NCI-H510A (cell line): ENCODE results near the gene BMI1.
"Not testable (repeated sequence)": the region's sequence is repeated elsewhere in the genome, so short reads cannot be mapped to it uniquely, and the experiment has no call there.

Source experiments
- DNase-seq: peaks from one replicate; lab custom pipeline; 2025; lab: John Stamatoyannopoulos, UW

The BMI1 gene

DNA sequence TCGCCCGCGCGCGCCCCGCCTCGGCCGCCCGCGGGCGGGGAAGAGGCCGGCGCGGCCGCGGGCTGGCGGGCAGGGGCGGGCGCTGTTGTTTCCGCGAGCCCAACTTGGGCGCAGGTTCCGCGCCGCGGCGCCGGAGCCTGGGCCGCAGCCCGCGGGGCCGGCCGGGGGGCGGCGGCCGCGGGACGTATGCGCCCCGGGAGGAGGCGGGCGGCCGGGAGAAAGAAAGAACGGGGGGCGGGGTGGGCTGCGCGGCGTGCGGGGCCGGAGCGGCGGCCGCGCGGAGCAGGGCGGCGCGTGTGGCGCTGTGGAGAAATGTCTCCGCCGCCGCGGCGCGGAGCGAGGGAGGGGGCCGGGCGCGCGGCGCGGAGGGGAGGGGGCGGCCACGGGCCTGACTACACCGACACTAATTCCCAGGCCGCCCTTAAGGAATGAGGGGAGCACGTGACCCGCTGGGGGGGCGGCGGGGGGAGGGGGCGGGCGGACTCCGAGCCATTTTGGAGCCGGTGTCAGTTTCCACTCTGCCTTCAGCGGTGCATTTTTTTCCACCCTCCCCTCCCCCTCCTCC, at the start of gene BMI1:
BMI1 (plus strand) TSS at position 509 of the 565 bp plus-strand sequence. CDS start 5,351 bp downstream, outside the sequence.
- peak; percentile 53 for DNase-seq

DNA sequence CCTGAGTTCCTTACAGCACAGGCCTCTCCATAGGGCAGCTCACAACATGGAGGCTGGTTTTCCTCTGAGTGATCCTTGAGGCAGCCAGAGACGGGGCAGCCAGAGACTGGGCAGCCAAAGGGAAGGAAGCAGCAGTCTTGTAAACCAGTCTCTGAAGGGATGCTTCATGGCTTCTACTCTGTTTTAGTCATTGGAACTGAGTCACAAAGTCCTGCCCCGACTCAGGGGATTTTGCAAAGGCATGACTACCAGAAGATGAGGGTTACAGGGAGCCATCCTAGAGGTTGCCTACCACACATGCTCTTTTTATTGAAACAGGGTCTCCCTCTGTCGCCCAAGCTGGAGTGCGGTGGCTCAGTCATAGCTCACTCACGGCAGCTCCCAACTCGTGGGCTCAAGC, 49.1 kb upstream of the BMI1 start:
- no peak for DNase-seq

DNA sequence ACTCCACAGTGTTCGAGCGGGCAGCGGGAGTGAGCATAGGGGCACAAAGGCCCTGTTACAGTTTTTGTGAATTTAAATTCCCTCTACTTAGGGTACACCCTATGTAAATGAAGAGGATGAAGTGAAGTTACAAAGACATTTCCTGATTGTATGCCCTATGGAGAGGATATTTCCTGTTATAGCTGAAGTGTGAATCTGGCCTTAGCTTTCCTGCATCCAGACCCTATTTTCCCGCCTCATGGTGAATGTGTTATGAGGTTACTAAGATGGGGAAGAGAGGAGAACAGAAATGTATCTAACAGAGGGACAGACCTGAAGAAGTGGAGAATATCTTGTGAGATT, 42.5 kb upstream of the BMI1 start:
- DNase-seq = no peak

DNA sequence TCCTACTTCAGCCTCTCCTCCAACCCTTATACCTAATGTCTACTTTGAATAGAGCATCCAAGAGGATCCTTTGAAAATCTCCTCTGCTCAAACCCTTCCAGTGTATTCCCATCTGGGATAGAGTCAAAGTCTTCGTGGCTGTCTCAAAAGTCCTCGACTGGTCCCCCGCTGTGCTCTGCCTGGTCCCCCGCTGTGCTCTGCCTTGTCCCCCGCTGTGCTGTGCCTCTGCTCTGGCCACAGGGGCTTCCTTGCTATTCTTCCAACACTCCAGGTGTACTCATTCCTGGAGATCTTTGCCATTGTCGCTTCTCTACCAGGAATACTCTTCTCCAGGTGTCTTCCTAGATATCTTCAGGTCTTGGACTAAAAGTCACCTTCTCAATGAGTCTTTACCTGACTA, 40.8 kb upstream of the BMI1 start:
- DNase-seq = no peak

DNA sequence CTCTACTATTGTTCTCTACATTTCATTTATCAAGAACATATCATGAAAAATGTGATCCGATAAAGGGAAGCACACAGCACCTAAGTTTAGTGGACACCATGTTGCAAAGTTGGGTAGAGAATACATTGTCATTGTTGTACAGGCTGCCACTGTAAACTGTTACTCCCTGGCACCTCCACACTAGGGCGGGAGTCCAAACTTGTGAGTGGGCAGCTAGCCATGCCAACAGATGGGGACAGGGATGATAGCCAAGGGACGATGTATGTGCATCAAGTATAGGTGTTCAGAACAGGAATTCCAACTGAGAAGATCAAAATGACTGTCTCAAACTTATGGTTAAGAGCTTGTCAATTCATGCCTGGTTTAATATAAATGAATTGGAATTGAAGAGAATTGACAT, 35.8 kb upstream of the BMI1 start:
- no peak for DNase-seq

DNA sequence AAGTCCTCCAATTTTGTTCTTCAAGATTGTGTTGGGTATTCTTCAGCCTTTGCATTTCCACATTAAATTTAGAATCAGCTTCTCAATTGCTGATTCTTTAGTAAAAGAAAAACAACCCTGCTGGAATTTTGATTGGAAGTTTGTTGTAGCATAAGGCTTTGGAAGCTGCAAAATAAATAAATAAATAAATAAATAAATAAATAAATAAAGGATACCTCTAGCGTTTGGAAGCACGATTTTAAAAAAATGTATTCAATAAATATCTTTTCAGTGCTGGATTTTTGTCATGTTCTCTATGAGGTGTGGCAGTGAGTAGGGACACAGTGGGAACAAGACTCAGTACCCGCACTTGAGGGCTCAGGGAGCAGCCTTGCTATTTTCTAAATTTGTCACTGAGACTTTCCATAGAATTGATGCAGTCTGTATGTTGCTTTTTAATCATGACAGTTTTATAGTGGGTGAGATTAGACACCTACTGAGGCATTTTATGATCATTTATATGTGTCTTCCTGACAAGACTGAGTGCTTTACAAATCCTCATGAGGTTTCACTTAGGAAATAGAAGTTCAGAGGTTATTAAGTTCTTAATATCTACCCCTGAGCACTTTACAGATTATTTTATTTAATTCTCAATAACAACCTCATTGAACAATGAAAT, 27.0 kb upstream of the BMI1 start:
- DNase-seq = no peak

DNA sequence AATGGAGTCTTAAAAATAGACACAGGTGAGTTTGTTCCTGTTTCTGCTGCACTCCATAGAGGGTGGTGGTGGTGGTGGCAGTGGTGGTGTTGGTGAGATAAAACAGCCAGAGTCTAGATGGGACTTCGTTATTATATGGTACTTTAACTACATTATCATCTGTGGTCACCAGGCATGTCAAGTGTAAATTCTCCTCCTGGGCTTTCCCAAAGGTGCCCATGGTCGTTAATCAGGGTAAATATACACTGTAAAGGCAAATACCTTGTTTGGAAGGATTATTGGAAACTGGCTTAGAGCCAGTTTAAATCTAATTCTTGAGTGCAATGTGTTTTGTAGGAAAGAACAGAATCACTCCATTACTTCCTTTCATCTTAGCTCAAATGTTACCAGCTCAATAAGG, 26.2 kb upstream of the BMI1 start:
- DNase-seq = no peak

DNA sequence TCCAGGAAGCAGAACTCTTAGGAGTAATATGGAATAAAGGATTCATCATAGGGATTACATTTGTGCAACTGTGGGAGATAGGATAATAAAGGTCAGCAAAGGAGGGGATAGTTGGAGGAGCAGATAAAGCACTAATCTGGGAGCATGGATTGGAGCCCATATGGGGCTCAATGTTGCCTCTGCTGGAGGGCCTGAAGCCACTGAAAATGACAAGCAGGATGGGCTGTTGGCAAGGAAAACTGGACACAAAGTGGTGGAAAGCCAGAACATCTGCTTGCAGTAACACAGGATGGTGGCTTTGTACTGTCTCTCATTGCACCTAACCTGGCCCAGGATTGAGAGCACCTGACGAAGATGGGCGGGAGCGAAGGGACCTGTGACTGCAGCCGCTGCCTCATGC, 19.7 kb upstream of the BMI1 start:
- no peak for DNase-seq

DNA sequence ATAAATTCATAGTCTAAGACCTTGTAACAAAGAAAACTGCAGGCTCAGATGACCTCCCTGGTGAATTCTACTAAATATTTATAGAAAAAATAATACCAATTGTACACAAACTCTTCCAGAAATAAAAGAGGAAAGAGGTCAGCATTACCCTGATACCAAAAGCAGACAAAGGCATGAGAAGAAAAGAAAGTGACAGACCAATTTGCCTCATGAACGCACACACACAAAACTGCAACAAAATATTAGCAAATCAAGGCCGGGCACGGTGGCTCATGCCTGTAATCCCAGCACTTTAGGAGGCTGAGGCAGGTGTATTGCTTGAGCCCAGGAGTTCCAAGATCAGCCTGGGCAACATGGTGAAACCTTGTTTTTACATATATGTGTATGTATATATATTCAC, 17.4 kb upstream of the BMI1 start:
- no peak for DNase-seq

DNA sequence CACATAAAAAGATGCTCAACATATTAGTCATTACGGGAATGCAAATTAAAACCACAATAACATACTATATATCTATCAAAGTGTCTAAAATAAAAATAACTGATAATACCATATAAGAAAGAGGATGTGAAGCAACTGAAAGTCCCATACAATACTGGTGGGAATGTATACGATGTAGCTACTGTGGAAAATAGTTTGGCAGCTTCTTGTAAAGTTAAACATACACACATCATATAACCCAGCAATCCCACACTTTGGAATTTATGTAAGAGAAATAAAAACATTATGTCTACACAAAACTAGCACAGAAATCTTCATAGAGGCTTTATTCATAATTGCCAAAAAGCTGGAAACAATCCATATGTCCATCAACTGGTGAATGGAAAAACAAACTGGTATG, 15.2 kb upstream of the BMI1 start:
- DNase-seq = no peak

DNA sequence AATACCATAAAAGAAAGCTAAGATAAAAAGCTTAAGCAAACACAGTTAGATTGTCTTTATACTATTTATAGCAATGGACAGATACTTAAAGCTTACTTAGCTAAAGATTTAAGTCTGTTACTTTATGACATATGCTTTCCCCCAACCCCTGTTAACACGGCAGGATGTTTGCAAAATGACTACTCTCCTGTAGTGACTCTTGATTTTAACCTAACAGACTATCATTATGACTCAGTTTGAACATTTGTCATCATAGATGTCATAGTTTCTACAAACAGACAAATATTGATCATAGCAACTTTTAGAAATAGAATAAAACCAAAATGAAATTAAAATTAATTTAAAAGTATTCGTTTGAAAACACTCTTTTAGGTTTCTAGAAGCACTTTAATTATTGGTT, 12.5 kb upstream of the BMI1 start:
- DNase-seq = no peak

DNA sequence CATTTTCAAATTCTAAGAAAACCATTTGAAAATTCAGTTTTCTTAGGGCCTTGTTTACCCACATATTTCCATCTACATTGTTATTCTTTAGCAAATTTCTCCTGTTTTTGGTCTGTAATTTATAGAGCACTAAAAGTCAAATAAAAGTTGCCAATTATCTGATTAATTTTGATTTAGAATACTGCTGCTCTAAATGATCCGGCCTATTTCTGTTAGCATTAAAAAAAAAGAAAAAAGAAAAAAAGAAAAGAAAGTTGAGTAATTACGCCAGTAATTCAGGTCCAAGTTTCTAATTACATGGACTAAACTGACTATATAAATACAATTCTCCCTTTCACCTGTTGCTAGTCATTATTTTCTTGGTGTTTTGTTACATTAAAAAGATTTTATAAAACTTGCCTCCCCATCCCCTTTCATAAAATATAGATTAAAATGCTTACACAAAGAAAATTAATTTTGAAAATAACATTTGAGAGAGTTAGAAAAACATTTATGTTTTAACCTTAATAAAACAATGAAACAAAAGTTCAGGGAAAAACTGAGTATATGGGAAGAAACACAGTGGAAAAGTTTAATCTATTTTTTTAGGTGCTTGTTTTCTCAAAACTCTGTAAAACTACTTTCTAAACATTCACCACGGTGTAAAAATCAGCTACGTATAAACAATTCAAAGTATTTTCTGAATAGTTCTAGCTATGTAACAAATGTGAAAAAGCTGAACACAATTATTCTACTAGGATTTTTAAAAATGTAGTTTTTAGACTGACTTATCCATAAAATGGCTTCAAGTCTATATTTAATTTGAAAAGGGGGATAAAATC, 11.5 kb upstream of the BMI1 start:
- no peak for DNase-seq

DNA sequence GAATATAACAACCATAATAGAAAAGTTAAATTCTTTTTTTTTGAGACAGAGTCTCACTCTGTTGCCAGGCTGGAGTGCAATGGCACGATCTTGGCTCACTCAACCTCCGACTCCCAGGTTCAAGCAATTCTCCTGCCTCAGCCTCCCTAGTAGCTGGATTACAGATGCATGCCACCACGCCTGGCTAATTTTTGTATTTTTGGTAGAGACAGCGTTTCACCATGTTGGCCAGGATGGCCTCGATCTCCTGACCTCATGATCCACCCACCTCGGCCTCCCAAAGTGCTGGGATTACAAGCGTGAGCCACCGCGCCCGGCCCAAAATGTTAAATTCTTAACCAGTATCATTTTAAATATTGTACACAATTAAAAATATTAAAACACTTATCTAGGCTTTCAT, 10.9 kb upstream of the BMI1 start:
- DNase-seq = not testable (repeated sequence)

DNA sequence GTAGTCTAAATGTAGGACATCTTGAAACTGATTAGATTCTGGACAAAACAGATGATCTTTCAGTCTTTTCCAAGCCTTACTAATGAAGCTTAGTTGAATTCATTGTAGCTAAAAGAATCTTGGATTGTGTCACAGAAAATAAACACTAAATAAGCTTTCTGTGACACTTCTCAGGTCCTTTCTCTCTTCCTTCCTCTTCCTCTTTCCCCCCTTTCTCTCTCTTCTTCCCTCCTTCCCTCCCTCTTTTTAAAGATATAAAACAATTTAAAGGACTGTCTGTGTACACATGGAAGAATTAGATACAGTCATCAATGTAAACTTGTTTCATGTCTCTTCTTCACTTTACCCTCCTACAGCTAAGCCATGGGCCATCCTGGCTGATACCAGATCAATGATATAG, 10.0 kb upstream of the BMI1 start:
- DNase-seq = no peak

DNA sequence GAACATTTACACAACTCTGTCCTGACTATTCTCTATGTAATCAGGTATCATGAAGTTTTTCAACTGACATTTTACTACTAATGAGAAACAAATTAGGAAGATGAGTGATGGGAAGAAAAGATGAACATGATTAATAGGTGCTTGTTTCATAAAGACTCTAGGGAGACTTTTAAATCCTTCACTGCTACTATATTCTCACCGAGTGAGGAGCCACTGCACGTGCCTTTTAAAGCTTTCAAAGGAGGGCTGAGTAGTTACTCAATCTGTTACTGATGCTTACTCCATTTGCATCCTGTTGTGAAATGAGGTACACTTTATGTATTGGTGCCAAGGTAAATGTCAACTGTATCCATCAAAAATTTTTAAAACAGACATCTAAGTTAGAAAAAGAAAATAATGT, 6.0 kb upstream of the BMI1 start:
- DNase-seq = no peak

DNA sequence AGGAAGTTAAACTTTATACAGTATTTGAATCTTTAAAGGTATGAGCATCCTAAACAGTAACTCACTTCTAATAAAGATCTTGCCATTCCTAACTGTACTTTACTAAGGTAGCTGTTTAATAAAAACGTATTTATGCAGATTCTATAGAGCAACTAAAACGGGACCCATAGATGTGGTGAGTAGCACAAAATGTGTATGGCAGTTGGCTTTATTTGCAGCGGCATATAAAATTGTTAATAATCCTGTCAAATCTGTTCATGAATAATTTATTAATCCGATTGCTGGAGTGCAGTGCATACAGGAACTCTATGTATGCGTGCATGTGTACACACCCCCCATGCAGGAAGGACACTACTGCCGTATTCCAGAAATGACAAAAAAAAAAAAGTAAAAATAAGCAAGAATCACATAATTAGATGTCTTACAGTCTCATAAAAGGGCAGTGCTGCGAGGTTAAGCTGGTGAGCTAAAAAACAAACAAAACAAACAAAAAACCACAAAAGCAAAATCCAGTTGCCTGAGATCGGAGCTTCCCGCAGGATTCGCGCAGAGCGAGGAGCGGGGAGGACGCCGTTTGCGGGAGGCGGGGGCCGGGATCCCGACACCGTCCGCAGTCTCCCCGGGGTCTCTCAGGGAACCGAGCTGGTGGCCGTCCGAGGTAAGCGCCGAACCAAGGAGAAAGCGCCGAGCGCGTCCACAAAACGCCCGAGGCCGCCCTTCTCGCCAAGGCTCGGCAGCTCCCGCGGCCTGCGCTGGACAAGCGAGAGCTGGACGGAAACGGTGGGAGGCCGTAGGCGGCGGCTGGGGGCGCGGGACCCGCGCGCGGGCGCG, 5.2 kb upstream of the BMI1 start:
- DNase-seq = no peak

DNA sequence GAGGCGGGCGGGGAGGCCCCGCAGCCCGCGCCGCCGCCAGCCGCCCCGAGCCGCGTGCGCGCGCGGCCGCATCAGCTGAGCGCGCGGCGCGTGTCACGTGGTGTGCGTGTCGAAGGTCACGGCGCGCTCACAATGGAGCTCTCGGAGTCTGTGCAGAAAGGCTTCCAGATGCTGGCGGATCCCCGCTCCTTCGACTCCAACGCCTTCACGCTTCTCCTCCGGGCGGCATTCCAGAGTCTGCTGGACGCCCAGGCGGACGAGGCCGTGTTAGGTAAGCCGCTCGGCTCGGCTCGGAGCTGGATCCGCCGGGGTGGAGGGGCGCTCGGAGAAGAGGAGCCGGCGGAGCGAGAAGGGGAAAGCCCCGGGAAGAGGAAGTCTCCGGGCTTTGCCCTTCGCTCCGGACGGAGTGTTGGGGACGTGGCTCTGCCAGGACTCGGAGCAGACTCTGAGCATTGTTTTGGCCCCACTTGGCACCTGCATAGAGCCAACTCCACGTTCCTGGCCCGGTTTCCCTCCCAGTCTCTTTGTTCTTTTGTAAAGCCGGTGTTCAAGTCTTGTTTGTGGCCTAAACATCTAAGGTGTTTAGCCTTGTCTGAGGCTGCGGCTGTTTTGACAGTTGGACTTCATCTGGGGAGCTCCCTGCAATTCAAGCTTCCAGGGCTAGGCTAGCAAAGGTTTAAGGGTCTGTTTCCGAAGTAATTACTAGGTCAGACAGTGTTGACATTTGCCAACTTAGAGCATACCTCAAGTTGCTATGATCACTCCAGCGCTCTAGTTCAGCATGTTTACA, 4.4 kb upstream of the BMI1 start, which contains the start of gene COMMD3:
COMMD3 (plus strand) TSS at position 103 of the 790 bp plus-strand sequence; CDS start at position 133, 30 bp downstream.
- DNase-seq = peak; percentile 32

DNA sequence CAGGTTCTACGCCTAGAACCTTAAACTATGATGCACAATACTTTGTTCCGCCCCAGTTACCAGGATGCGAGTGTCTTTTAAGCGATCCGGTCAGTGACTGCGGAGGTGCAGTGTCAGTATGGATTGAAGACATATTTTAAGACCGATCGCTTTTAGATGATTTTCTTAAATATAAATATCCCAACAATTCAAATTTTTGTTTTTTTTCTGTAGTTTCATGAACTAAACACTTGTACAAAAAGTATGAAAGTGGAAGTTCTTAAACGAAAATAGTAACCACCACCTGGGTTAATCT, 3.9 kb upstream of the BMI1 start:
- no peak for DNase-seq

DNA sequence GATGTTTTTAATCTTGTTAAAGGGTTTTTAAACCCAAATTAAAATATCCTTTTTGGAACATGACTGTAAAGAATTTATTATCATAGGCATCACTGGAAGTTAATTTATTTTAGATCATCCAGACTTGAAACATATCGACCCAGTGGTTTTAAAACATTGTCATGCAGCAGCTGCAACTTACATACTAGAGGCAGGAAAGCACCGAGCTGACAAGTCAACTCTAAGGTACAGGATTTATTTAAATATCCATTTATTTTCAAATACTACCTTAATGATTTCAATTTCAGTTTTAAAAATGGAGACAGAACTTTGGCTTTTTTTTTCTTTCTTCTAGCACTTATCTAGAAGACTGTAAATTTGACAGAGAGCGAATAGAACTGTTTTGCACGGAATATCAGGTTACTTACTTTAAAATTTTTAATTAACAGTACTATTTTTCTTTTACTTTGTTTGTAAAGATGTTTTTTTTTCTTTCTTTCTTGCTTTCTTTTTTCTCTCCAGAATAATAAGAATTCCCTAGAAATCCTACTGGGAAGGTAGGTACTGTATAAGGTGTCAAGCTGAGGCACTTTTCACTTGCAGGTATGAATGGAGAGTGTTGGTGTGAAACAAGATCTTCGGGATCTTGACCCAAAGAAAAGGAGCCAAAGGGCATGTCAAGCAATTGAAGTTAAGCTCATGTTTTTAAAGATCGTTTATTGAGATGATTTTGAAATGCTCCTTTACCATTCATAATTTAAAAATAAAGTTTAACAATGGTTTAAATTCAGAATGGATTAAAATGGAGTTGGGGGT, 2.9 kb upstream of the BMI1 start:
- no peak for DNase-seq

DNA sequence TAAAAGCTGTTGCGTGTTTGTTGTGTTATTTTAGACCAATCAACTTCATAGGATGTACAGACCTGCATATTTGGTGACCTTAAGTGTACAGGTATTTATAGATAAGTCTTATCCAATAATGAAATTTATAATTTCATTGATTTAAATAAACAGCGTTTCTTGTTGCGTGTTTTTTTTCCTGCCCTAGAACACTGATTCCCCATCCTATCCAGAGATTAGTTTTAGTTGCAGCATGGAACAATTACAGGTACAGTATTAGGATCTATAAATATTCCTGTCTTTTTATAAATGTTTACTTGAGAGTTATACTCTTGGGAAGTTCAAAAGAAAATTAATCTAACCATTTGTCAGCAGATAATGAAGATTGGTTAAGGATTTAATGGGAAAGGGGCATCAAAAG, 2.1 kb upstream of the BMI1 start:
- DNase-seq = no peak

DNA sequence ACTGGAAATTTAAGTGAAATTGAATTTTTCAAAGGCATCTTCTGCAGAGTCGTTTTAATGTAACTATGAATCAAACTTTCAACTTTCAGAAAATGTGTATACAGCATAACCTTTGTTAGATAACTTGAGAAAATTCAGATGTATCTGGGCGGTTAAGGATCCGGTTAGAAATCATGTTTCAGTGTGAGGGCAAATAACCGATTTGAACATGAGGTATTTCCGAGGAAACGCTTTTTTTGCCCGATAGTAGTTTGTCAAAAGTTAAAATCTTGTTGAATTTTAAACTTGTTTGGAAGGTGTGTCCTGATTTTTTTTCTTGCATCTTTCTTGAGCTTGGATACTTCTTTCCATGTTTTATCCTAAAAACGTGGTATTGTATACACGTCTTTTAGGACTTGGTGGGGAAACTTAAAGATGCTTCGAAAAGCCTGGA, 1.3 kb upstream of the BMI1 start:
- no peak for DNase-seq
